Non-pigmented ciliary epithelial cell (primary cell): ENCODE results near the gene CCDC8.
"Not testable (repeated sequence)": the region's sequence is repeated elsewhere in the genome, so short reads cannot be mapped to it uniquely, and the experiment has no call there.

ENCODE experiments used
- DNase-seq: peaks from one replicate; pipeline ENCODE4 v3.0.0-alpha.2; 2010; ENCODE audit warnings: low read depth

CCDC8 gene

GRCh38 chr19:46428239-46429135, 15.1 kb upstream of the CCDC8 start, which contains the start of gene PNMA8C:
PNMA8C (minus strand) TSS chr19:46428936; CDS start chr19:46428359, 577 bp downstream.
- DNase-seq, result no peak

GRCh38 chr19:46427518-46428045, 14.2 kb upstream of the CCDC8 start:
- DNase-seq, result no peak

DNA sequence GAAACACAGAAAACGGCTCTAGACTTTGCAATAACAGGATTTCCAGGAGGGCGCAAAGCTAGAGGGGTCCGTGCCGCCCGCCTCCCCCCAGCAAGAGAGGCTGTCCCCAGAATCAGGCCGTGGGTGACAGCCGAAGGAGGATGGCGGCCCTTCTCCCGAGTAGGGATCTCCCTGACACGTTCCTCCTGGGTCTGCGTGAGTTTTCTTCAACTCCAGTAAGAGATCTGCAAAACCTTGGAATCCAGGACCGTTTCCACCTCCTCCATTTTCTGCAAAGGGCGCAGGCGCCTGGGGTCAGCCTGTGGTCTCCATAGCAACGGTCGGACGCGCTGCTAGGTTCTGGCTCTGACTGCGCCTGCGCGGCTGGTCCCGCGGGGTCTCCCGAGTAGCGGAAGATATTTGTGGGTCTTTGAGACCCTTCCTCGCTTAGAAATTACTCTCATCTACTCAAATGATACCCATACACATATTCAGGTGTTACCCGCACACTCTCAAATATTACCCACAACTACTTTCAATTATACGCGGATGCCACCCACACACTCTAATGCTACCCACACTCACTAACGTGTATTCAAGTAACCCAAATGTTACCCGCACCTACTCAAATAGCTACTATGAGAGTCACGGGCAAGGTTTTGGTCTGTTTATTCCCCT, 13.3 kb upstream of the CCDC8 start:
- no peak for DNase-seq

GRCh38 chr19:46426035-46426505, 12.7 kb upstream of the CCDC8 start:
- no peak for DNase-seq

DNA sequence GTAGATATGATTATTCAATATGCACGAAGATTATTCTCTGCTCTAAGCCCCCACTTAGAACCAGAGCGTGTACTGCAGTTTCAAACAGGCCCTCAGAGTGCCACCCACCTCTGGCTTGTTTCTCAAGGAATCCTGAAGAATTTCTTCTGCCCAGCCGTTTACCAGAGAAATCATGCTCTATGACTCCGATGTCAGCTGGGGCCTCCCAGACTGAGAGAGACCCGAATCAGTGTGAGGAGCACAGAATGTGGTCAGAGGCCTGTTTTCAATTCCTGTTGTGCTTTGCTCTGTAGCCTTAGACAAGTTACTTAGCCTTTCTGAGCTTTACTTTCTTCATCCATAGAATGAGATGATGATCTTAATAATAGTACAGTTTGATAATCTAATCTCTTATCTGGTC, 9.8 kb upstream of the CCDC8 start:
- no peak for DNase-seq

DNA sequence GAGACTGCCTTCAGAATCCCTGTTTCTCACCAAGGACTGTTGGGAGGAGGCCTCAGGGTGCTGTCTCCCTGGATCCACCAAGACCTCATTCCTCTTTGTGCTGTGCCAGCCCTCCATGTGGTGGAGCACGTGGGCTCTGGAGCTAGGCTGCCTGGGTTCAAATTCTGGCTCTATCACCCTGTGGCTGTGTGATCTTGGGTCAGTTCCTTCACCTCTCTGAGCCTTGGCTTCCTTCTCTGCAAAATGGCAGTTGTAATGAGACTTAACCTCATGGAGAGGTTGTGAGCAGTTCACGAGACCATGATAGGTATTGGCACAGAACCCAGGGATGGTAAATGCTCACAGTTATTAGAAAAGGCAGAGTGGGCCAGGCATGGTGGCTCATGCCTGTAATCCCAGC, 9.0 kb upstream of the CCDC8 start:
- no peak for DNase-seq

- no peak for DNase-seq
These were observed 6.7 kb upstream of the CCDC8 start for GRCh38 chr19:46420056-46420455.

DNA sequence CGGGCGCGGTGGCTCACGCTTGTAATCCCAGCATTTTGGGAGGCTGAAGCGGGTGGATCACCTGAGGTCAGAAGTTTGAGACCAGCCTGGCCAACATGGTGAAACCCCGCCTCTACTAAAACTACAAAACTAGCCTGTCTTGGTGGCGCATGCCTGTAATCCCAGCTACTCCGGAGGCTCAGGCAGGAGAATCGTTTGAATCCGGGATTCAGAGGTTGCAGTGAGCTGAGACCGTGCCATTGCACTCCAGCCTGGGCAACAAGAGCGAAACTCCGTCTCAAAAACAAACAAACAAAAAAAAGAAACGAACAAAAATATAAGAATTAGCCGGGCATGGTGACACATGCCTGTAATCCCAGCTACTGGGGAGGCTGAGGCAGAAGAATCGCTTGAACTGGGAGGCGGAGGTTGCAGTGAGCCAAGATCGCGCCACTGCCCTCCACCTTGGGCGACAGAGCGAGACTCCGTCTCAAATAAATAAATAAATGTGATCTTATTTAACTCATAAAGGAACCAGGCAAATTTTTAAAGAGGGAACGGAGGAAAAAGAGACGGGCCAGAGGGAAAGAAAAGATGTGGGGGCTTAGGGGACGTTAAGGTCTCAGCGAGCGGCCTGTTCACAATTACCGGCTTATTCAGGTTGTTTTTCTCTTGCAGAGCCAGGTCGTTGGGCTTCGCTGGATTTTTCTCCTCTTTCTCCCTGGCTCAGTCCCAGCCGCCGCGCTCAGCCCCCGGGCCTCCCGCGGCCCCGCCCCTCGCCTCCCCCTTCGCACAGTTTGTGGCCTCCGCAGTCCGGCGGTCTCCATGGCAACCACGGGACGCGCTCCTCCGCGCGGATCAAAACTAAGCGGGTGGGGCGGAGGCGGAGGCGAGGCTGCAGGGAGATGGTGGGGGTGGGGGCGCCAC, 2.7 kb upstream of the CCDC8 start:
- not testable (repeated sequence) for DNase-seq

DNA sequence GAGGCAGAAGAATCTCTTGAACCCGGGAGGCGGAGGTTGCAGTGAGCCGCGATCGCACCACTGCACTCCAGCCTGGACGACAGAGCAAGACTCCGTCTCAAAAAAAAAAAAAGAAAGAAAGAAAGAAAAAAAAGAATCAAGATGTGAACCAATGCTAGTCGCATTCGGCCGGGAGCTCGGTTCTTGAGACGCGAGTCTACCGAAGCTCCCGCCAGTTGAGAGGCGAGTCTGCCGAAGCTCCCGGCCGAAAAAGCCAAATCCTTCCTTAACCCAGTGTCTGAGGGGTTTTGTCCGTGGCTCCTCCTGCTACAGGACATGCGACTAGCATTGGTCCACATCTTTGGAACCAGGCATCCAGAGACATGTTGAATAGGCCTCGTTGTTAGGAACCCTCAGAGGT, 1.5 kb upstream of the CCDC8 start:
- DNase-seq, result not testable (repeated sequence)

- no peak for DNase-seq
These were observed 608 bp downstream of the CCDC8 start for GRCh38 chr19:46412650-46413261.

- no peak for DNase-seq
These were observed 1.3 kb downstream of the CCDC8 start for GRCh38 chr19:46411925-46412649.

- no peak for DNase-seq
These were observed 2.1 kb downstream of the CCDC8 start for GRCh38 chr19:46411088-46411924.

DNA sequence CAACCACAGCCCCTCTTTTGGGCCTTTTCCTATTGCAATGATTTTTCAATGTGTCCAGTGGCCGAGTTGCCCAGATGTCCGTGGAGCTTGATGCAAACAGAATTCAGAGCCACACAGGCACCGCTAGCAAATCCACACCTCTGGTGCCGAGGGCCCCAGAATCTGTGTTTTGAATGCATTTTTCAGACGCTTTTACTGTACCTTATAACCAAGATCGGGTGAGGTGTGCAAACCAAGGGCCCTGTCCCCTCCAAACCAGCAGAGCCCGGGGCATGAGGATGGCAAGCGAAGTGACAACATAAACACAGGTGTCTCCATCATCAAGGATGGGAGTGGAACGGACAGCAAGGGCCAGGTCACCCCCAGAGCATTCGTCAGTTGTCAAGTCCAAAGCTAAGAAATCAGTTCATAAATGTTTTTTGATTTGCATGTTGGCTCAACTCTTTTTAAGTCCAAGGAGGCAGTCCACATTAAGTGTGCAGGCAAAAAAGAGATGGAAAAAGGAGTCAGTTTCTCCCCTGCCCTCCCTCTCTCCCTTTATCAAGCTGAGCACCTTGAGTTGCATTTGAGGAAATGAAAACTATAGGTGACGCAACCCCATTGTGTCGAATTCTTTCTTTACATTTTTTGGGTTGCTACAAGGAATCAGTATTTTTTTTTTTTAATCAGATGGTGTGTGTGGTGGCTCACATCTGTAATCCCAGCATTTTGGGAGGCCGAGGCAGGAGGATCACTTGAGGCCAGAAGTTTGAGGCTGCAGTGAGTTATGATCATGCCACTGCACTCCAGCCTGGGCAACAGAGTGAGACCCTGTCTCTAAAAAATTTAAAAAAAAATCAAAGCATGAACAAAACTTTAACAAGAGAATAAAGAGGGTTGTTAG, 2.9 kb downstream of the CCDC8 start:
- DNase-seq, result no peak

DNA sequence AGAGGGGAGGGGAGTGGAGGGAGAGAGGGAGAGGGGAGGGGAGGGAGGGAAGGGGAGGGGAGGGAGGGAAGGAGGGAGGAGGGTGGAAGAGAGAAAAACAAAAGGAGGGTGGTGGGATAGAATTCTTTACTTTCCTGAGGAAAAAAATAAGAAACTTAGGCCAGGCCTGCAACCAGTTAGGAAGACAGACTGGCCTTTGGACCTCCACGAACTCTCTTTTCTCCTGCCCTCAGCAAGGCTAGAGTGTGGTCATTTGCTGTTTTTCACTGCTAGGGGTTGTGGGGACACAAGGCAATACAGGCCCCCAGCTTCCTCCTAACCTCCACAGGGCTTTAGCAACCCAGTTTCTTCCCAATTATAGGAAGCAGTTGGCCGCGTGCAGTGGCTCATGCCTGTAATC, 4.2 kb downstream of the CCDC8 start:
- DNase-seq, result no peak

DNA sequence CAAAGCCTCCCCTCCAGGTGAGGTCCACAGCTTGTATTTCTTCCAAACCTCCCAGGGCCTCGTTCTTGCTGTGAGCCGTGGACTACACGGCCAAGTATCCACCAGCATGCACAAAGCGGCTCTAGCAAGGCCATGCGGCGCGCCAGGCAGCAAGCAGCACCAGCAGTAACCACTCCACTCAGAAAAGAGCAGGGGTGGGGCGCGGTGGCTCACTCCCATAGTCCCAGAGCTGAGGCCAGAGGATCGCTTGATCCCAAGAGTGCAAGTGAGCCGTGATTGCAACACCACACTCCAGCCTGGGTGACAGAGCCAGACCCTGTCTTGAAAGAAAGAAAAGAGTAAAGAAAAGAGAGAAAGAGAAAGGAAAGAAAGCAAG, 4.7 kb downstream of the CCDC8 start:
- DNase-seq, result no peak

GRCh38 chr19:46407856-46408663, 5.3 kb downstream of the CCDC8 start:
- DNase-seq, result no peak

GRCh38 chr19:46406976-46407375, 6.4 kb downstream of the CCDC8 start:
- no peak for DNase-seq
